Cardiac fibroblast (primary cell): ENCODE data around the gene TTLL9.

Experiments
- DNase-seq, 2 donors: peaks; one replicate each; pipeline versions ENCODE4 v3.0.0 to v3.0.0-alpha.2; 2010; ENCODE audit warnings: low read depth in 2 of 2
- H3K4me3 ChIP-seq, 2 donors: replicated peaks in 1 of 2; 1 replicate in 1 of 2; 2 replicates in 1 of 2; pipeline ENCODE4 v1.5.1; 2011; ENCODE audit warnings: low read depth in 2 of 2, low read length in 2 of 2, mild to moderate bottlenecking in 2 of 2, moderate library complexity in 1 of 2
- TF ChIP-seq, protein P1 (sequence below): IDR thresholded peaks from one replicate; pipeline ENCODE4 v1.5.1; 2011; ENCODE audit warnings: low read depth, mild to moderate bottlenecking, low read length, inconsistent platforms

Gene TTLL9

DNA sequence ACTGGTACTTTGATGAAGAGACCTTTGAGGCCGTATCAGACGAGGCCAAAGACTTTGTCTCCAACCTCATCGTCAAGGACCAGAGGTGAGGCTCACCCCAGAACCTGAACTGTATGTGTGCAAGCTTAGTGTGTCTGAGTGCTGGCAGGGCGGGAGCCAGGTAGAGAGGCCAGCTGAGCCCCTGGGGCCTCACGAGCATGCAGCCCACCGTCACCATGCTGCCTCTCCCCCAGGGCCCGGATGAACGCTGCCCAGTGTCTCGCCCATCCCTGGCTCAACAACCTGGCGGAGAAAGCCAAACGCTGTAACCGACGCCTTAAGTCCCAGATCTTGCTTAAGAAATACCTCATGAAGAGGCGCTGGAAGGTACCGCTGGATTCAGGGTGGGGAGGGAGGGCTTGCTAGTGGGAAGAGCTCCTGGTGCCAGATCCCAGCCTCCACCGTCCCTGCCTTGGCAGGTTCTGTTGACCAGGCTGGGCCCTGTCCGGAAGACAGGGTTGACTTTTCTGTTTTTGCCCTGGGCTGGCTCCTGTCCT, 38.6 kb upstream of the TTLL9 start:
- DNase-seq = no peak
- TF ChIP-seq, protein P1, sequence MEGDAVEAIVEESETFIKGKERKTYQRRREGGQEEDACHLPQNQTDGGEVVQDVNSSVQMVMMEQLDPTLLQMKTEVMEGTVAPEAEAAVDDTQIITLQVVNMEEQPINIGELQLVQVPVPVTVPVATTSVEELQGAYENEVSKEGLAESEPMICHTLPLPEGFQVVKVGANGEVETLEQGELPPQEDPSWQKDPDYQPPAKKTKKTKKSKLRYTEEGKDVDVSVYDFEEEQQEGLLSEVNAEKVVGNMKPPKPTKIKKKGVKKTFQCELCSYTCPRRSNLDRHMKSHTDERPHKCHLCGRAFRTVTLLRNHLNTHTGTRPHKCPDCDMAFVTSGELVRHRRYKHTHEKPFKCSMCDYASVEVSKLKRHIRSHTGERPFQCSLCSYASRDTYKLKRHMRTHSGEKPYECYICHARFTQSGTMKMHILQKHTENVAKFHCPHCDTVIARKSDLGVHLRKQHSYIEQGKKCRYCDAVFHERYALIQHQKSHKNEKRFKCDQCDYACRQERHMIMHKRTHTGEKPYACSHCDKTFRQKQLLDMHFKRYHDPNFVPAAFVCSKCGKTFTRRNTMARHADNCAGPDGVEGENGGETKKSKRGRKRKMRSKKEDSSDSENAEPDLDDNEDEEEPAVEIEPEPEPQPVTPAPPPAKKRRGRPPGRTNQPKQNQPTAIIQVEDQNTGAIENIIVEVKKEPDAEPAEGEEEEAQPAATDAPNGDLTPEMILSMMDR = no peak
- H3K4me3 ChIP-seq = no peak overlapping the region

DNA sequence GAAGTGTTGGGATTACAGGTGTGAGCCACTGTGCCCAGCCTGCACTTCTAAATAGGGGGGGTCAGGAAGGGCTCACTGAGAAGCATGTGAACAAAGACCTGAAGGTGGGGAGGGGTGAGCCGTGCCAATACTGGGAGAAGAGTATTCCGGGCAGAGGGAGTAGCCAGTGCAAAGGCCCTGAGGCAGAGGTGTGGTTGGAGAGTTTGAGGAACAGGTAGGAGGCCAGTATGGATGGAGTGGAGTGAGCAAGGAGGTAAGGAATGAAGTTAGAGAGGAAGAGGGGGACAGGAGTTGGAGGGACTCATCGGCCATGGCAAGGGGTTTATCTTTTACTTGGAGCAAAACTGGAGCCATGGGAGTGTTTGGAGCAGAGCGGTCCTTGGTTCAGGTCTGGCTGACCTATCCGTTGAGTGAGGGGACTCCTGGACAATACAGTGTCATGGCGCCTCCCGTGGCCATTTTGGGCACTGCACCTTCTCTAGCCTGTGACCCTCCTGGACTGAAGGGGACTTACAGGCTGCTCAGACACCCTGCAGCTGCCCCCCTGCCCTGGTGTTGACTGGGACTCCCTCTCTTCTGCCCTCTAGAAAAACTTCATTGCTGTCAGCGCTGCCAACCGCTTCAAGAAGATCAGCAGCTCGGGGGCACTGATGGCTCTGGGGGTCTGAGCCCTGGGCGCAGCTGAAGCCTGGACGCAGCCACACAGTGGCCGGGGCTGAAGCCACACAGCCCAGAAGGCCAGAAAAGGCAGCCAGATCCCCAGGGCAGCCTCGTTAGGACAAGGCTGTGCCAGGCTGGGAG, 37.1 kb upstream of the TTLL9 start:
- H3K4me3 ChIP-seq = no peak overlapping the region
- DNase-seq = peak; percentile 52 to 56
- TF ChIP-seq, protein P1 = peak; percentile 90

DNA sequence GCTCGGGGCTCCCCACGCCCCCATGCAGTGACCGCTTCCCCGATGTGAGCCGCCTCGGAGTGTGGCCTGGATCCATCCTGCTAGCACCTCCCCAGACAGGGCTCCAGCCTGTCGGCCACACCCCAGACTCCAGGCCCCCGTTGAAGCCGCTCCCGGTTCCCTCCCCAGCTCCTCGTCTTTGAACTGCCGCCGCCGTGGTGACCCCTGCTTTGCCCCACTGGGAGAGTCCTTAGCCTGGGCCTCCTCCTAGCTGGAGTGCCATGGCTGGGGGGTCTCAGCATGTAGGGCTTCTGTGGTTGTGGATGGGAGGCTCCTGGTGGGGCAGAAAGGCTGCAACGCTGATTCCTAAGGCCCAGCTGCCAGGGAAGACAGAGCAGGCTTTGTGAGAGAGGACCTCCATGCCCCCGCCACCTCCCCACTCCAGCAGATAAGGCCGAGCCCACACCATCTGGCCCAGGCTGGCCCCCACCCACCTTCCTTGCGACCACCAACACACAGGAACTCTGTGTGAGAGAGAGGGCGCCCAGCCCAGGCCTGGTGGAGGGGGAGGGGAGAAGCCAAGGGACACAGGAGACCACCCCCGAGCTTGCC, 36.4 kb upstream of the TTLL9 start:
- no peak overlapping the region for H3K4me3 ChIP-seq
- no peak for DNase-seq
- TF ChIP-seq, protein P1 = no peak

DNA sequence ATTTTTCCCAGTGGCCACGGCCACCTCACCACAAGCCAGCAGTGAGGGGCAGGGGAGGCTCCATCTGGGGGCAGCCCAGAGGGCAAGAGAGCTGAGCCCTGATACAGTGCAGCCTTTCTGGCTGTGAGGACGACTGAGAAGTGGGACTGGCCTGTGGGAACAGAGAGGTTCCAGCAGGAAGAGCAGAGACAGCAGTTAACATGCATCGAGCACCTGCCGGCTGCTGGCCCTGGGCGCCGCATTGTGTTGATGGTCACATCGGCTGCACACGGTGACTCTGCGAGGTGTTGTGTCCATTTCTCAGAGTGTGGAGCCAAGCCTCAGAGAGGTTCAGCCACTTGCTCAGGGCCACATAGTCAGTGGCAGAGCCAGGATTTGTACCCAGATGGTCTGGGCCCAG, 34.9 kb upstream of the TTLL9 start:
- TF ChIP-seq, protein P1 = no peak
- no peak for DNase-seq
- no peak overlapping the region for H3K4me3 ChIP-seq

DNA sequence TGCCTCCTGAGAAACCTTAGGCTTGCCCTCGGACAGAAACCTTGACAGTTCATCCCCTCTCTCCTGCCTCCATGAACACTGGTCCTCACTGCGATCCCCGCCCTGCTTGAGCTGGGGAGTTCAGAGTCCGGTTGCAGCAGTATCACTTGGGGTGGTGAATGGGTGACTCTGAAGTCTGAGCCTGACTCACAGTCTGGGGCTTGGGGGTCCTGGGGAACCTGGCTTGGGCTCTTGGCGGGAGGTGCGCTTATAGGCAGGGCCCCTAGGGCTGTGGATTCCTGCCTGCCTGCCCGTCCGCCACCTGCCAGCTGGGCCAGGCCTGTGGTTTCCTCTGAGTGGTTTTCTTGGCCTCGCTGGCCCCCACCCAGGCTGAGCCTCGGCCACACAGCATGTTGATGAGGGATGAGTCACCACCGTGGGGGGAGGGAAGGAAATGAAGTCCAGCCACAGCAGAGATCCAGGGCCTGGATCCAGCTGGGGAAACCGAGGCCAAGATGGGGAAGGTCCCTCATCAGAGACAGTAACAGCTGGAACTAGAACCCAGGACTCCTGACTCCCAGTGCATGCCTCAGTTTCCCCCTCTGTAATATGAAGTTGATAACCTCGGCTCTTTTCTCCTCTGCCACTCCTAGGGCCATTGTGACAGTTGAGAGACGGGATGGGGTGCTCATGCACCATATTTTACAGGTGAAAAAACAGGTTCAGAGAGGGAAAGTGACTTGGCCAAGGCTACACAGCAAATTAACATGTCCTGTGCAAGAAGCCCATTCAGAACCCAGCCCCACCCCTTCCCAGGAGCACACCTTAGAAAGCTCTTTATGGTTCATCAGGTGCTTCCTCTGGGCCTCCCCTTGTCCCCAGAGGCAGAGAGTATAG, 34.2 kb upstream of the TTLL9 start:
- H3K4me3 ChIP-seq = no peak overlapping the region
- DNase-seq = peak; percentile 90 to 93
- TF ChIP-seq, protein P1 = no peak

DNA sequence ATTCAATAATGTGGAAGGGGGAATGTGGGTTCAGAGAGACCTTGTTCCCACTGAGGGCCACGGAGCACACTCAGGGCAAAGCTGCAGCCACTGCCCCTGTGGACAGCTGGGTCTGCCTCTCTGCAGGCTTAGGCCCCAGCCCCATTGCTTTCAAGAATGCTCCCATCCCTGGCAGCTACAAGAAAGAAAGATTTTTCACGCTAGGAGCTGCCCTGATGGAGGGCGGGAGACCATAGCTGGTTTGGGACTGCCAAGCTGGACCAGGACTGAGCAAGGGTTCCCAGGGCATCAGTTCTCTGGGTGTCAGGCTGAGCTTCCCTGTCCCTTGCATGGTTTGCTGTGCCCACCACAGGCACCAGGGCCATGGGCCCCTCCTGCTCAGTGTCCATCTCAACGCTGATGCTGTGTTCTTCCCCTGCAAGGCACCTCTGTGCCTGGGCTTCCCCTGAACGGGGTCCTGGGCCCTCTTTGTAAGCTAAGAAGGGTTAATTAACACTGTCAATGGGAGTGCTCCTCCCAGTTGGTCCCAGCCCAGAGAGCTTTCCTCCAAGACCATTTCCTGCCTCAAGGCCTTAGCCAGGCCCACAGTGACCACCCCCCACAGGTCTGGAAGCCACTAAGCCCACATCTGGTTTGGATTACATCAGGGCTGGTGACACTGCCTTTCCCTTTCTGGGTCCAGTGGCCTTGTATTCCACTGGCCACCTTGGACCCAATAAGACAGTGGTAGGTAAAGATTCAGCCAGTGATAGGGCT, 33.4 kb upstream of the TTLL9 start:
- DNase-seq = peak in 1 of 2 donors; percentile 48
- H3K4me3 ChIP-seq = no peak overlapping the region
- TF ChIP-seq, protein P1 = no peak
